NCI-H2196 (cell line): ENCODE data around the gene KATNAL1.

Experiments used
- DNase-seq: peaks from one replicate; lab custom pipeline; 2025; ENCODE audit not compliant: unreplicated experiment; lab: John Stamatoyannopoulos, UW

Gene KATNAL1

DNA sequence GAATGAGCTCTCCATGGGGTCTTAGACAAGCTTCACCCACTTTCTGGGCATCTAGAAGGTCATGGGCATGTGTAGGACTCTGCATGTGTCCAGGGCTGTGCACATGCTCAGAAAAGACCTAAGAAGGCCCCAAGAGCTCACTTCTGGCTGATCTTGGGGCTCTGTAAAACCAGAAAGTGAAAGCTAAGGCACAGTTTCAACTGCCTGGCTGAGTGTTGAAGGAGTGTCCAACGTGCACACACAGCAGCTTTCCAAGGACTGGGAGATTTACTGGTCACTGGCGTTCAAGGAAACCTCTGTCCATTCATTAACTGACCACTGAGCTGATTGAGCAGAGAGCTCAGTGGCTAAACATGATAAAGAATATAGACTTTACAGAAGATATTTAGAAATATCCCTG is 137.9 kb downstream of the KATNAL1 start:
- no peak for DNase-seq

GRCh38 chr13:30165796-30166195 is 141.6 kb downstream of the KATNAL1 start:
- DNase-seq, result no peak

DNA sequence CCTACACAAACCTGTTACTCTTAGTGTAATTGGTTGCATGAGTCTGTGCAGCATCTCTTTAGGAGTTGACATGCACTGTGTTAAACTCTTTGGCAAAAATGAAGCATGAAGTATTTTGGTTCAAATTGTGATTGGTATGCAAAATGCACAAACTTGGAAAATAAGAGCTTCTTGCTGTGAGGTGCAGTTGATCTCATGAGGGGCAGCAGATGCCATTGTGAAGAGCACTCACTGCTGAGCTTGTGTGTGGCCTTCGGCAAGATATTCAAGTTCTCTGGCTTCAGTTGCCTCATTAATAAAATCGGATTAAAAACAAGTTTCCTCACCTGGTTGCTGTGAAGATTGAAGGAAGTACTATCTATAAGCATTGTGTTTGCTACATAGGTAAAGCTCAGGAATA is 142.3 kb downstream of the KATNAL1 start:
- no peak for DNase-seq

DNA sequence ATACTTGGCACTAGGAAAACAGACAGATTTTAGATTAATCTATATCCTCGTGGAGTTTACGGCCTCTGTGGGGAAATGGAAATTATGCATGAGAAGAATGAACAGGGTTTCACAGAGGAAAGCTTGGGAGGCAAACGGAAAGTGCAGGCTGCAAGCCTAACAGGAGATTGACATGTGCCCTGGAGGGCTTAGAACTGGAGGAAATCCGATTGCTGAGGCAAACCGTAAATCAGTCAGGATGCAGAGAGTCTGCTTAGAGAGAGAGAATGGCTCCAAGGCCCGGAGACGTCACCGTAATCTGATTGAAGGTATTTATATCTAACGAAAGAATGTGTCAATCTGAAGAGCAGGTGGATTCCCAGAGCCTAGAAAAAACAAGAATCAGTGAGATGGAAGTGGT is 143.2 kb downstream of the KATNAL1 start:
- no peak for DNase-seq

DNA sequence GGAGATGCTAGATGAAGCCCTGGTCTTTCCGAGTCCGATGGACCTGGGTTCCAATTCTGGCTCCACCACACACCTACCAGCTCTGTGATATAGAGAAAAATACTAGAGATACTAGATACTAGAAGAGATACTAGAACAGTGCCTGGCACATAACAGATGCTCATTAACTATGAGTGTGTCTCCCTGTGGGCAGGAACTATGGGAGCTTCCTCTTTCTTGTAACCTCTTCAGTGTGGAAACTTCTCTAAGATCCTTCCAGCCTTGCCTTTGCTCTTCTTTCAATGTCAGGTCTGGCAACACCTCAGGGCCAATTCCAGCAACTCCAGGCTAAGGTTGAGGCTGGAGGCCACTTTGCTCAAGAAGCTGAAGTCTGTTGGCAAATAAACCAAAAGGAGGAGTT is 143.9 kb downstream of the KATNAL1 start:
- no peak for DNase-seq

- DNase-seq, result no peak
These were observed 147.9 kb downstream of the KATNAL1 start for GRCh38 chr13:30159446-30159839.

DNA sequence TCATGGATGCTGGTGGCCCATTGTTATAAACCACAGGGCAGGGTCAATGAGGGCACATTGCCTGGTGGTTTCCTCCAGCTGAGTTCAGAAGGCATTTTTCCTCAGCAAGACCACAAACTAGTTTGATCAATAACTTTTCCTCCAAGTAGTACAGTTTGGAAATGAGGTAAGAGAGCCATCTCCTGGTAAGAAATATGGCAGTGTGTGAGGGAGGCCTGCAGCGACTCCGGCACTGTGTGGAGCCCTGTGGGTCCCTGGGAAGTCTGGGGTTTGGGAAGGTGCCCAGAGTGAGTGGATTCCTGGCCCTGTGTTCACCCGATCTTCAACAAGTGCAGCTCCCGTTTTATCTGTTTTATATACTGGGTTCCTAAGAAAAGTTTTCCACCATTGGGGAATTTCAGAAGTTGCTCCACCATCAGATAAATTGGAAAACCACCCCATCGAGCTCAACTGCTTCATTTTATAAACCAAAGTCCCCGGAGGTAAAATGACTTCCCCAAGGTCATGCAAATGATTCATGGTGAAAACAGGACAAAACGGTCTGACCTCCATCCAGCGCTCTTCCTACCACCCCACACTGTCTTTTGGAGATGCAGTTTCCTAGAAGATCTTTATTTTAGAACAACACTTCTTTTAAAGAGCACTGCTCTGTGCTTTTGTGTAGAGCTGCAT is 148.4 kb downstream of the KATNAL1 start:
- no peak for DNase-seq

DNA sequence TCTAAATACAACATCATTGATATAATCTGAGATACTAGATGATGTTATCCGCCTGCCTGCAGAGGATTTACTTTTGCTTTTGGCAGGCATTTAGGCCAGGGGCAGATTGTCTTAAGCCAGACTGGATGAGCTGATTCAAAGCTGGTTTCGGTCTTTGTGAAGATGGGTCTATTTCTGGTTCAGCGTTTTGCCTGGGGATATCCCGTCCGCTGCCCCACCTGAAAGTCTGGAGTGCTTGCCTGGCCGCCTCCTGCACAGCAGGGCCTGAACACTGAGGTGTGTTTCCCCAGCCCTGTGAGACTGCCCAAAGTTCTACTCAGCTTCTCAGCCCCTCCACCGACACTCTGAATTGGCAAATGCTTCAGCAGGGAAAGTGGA is 149.7 kb downstream of the KATNAL1 start:
- no peak for DNase-seq

GRCh38 chr13:30156826-30157615 is 150.3 kb downstream of the KATNAL1 start:
- no peak for DNase-seq

DNA sequence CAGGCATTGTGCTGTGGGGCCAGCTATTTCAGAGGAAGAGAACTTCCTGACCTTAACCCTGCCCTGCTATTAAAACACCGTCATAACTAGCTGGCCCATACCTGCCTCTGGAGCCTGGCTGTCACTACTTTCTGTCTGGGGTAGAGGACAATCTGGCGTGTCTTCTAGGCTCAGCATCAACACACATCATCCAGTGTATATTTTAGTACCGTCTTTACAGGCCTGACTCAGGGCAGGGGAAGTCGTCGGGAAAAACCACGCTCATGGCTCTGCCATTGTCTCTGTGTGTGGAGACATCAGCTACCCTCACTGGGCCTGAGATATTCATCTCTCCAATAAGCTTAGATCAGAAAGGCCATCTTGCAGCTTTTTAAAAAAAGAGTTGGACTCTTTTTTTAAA is 151.1 kb downstream of the KATNAL1 start:
- DNase-seq, result no peak

DNA sequence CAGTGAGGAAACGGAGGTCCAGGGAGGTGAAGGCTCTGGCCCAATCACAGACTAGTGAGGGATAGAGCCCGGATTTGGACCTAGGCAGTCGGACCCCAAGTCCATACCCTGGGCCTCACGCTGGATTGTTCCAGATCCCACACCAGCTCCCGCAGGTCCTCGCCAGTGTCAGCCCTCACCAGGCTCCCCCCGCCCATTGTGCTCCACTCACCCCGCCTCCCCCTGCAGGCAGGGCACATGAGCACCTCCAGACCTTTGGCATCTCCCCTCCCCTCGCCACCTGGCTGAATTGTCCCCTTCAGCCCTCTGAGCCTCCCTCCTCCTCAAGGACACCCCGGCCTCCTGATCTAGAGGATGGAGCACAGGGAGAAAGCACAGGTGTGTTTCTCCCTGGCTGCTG is 152.4 kb downstream of the KATNAL1 start:
- DNase-seq, result no peak

DNA sequence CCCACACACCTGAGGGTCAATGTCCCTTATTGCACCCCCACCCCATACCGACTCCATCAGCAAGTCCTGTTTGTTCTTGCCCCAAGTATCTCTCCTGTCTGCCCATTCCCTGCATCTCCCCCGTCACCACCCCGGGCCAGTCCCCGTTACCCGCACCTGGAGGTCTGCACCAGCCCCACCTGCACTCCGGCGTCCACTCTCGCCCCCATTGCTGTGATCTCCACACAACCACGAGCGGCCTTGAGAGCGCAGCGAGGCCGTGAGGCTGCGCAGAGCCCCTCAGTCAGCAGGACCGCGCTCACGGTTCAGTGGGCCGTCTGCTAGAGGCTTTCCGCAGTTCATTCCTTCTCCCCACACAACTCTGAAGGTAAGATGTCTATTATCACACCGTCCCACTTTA is 152.8 kb downstream of the KATNAL1 start:
- DNase-seq, result no peak

DNA sequence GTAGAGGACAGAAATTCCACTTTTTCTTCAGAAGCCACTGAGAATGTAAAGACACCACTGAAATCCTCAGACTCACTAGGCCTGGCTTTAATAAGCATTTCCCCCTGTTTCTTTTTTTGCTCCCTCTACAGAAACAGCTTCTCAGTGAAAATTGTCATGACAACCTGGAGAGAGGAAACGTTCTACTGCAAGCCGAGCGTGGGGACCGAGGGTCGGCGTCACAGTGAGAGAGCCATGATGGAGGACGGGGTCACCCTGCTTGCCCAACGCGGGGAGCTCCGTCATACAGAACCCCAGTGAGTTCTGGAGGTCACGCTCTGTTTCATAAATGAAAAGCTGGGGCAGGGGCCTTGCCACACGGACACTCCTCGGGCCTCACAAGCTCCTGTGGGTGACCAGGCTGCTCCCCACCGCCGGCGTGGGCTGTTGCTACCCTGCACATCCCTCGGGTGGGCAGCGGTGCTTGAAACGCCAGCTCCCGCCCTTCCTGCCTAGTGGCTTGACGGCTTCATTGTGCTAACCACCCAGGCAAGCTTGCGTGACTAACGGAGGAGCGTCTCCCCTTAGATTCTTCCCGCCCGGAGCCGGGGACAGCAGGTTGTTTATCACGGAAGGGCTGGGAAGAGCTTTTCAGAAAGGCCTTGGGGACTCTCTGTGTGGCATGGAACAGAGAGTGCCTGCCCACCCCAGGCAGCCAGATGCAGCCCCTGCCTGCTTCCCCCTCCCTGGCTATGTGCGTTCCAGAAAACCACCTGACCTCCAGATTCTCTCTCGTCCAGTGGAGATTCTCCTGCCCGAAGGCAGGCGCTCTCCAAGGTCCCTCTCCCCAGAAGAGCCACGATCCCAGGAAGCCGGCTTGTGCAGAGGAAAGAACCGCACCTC is 153.6 kb downstream of the KATNAL1 start:
- no peak for DNase-seq
